Measurements from ENCODE around the gene ZNF25. TPM values are rescaled to one million over a fixed set of nuclear protein-coding genes. Genes with fewer than 3 reads are reported as not detected.

ZNF25 gene
- total and polyA plus RNA-seq, 2 donors from 2014 or later: 5.5 to 10.8 TPM

DNA sequence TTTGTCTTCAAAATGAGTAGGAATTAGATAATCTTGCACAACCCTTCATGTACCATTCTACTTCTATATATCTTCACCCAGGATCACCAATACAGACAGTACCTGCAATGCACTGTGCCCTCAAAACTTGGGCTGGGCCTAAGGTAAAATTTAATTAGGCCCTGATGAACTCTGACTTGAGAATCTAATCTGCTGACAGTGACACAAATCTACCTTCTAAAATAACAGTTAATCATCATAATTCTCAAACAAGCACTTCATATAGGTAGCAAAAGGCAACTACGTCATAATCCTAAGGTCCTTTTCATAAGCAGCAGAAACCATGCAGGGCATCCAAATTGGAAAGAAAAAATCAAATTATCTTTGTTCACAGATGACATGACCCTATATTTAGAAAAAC, 4.1 kb downstream of the ZNF25 start:
- no peak overlapping the region for H3K9ac ChIP-seq (ENCODE audit: low read length in 3 of 3)
- H3K4me3 ChIP-seq (ENCODE audit: low read length in 3 of 3): no peak overlapping the region
- peaks cover 3 to 13% (median 7%) of the 10 kb centered on the region in 3 donors for H3K36me3 ChIP-seq (ENCODE audit: control insufficient read depth in 2 of 3, insufficient read depth in 3 of 3, low read length in 3 of 3)
- no peak overlapping the region for H3K27ac ChIP-seq (ENCODE audit: low read depth in 2 of 2, low read length in 2 of 2)
- no peak for DNase-seq
- H3K27me3 ChIP-seq (ENCODE audit: control insufficient read depth, insufficient read depth, low read length): no peaks in the 10 kb centered on the region
- no peak for FAIRE-seq
- no peaks in the 10 kb centered on the region for H3K9me3 ChIP-seq (ENCODE audit: control insufficient read depth in 2 of 3, insufficient read depth in 1 of 3, low read length in 3 of 3)
- intact Hi-C loops (cut with DNase I): no loop called here
- peaks cover 0 to 7% (median 6%) of the 10 kb centered on the region in 3 donors for H3K4me1 ChIP-seq (ENCODE audit: control insufficient read depth in 2 of 3, insufficient read depth in 2 of 3, low read depth in 1 of 3, low read length in 3 of 3)
- TF ChIP-seq, protein P1, sequence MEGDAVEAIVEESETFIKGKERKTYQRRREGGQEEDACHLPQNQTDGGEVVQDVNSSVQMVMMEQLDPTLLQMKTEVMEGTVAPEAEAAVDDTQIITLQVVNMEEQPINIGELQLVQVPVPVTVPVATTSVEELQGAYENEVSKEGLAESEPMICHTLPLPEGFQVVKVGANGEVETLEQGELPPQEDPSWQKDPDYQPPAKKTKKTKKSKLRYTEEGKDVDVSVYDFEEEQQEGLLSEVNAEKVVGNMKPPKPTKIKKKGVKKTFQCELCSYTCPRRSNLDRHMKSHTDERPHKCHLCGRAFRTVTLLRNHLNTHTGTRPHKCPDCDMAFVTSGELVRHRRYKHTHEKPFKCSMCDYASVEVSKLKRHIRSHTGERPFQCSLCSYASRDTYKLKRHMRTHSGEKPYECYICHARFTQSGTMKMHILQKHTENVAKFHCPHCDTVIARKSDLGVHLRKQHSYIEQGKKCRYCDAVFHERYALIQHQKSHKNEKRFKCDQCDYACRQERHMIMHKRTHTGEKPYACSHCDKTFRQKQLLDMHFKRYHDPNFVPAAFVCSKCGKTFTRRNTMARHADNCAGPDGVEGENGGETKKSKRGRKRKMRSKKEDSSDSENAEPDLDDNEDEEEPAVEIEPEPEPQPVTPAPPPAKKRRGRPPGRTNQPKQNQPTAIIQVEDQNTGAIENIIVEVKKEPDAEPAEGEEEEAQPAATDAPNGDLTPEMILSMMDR (IDR thresholded peaks at IDR 0.05; ENCODE audit: borderline replicate concordance, extremely low read depth, insufficient read depth): no peak

DNA sequence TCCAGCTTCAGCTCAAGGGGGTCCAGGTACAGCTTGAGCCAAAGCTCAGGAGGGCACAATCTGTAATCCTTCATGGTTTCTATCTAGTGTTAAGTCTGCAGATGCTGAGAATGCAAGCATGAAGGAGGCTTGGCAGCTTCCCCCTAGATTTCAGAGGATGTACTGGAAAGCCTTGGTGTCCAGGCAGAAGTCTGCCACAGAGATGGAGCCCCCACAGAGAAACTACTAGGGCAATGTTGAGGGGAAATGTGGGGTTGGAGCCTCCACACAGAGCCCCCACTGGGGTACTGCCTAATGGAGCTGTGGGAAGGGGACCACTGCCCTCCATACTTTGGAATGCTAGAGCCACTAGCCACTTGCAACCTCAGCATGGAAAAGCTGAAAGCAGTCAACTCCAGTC, 11.4 kb downstream of the ZNF25 start:
- H3K36me3 ChIP-seq (ENCODE audit: control insufficient read depth in 2 of 3, insufficient read depth in 3 of 3, low read length in 3 of 3): peaks cover 2 to 9% (median 6%) of the 10 kb centered on the region in 3 donors
- no peak overlapping the region for H3K4me3 ChIP-seq (ENCODE audit: low read length in 3 of 3)
- no peak overlapping the region for H3K9ac ChIP-seq (ENCODE audit: low read length in 3 of 3)
- TF ChIP-seq, protein P1 (IDR thresholded peaks at IDR 0.05; ENCODE audit: borderline replicate concordance, extremely low read depth, insufficient read depth): no peak
- intact Hi-C loops (cut with DNase I): no loop called here
- DNase-seq (no peak), FAIRE-seq (no peak)
- peaks cover 0 to 4% (median 0%) of the 10 kb centered on the region in 3 donors for H3K9me3 ChIP-seq (ENCODE audit: control insufficient read depth in 2 of 3, insufficient read depth in 1 of 3, low read length in 3 of 3)
- H3K4me1 ChIP-seq (ENCODE audit: control insufficient read depth in 2 of 3, insufficient read depth in 2 of 3, low read depth in 1 of 3, low read length in 3 of 3): no peaks in the 10 kb centered on the region
- no peaks in the 10 kb centered on the region for H3K27me3 ChIP-seq (ENCODE audit: control insufficient read depth, insufficient read depth, low read length)
- no peak overlapping the region for H3K27ac ChIP-seq (ENCODE audit: low read depth in 2 of 2, low read length in 2 of 2)

DNA sequence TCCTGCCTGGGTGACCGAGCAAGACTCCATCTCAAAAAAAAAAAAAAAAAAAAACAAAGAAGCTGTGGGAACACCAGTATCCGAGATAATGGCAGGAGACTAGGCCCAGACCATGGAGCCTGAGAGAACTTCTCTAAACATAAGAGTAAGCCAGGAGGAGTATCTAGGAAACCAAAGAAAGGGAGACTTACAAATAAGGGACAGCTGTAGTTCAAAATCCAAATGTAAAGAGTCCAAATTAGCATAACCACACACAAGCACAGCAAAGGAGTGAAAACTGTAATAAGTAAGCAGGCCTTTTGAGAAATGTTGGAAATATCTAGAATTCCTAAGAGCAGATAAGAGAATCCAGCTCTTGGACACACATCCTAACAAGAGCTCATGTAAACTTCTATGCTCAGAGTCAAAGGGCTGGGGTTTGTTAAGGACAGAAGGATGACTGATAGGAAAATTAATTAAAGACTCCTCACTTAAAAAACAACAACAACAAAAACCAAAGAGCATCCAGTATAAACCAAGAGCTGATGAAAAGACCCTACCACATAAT, 15.8 kb downstream of the ZNF25 start:
- Histone ChIP-seq H3K36me3 (ENCODE audit: control insufficient read depth in 2 of 3, insufficient read depth in 3 of 3, low read length in 3 of 3) (peaks cover 5 to 13% (median 12%) of the 10 kb centered on the region in 3 donors), H3K27ac (ENCODE audit: low read depth in 2 of 2, low read length in 2 of 2) (no peak overlapping the region), H3K9me3 (ENCODE audit: control insufficient read depth in 2 of 3, insufficient read depth in 1 of 3, low read length in 3 of 3) (peaks cover 0 to 4% (median 0%) of the 10 kb centered on the region in 3 donors), H3K9ac (ENCODE audit: low read length in 3 of 3) (no peak overlapping the region), H3K4me3 (ENCODE audit: low read length in 3 of 3) (no peak overlapping the region), H3K27me3 (ENCODE audit: control insufficient read depth, insufficient read depth, low read length) (no peaks in the 10 kb centered on the region), H3K4me1 (ENCODE audit: control insufficient read depth in 2 of 3, insufficient read depth in 2 of 3, low read depth in 1 of 3, low read length in 3 of 3) (no peaks in the 10 kb centered on the region)
- FAIRE-seq (no peak), DNase-seq (no peak)
- TF ChIP-seq, protein P1 (IDR thresholded peaks at IDR 0.05; ENCODE audit: borderline replicate concordance, extremely low read depth, insufficient read depth): no peak
- intact Hi-C loops (cut with DNase I): no loop called here

DNA sequence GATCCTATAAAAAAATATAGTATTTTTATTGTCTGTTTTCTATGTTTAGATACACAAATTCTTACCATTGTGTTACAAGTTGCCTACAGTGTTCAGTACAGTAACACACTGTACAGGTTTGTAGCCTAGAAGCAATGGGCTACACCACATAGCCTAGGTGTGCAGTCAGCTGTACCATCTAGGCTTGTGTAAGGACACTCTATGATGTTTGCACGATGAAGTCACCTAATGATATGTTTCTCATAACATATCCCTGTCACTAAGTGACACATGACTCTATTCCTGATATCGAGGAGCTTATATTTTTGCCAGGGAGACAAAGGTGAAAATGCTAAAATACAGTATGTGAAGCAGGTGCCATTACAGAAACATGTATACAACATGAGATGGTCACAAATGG, 18.6 kb downstream of the ZNF25 start:
- no peak overlapping the region for H3K9ac ChIP-seq (ENCODE audit: low read length in 3 of 3)
- H3K4me1 ChIP-seq (ENCODE audit: control insufficient read depth in 2 of 3, insufficient read depth in 2 of 3, low read depth in 1 of 3, low read length in 3 of 3): no peaks in the 10 kb centered on the region
- TF ChIP-seq, protein P1 (IDR thresholded peaks at IDR 0.05; ENCODE audit: borderline replicate concordance, extremely low read depth, insufficient read depth): no peak
- FAIRE-seq (no peak), DNase-seq (no peak)
- H3K36me3 ChIP-seq (ENCODE audit: control insufficient read depth in 2 of 3, insufficient read depth in 3 of 3, low read length in 3 of 3): peaks cover 9 to 32% (median 19%) of the 10 kb centered on the region in 3 donors
- intact Hi-C loops (cut with DNase I): no loop called here
- H3K27ac ChIP-seq (ENCODE audit: low read depth in 2 of 2, low read length in 2 of 2): no peak overlapping the region
- no peaks in the 10 kb centered on the region for H3K27me3 ChIP-seq (ENCODE audit: control insufficient read depth, insufficient read depth, low read length)
- H3K4me3 ChIP-seq (ENCODE audit: low read length in 3 of 3): no peak overlapping the region
- H3K9me3 ChIP-seq (ENCODE audit: control insufficient read depth in 2 of 3, insufficient read depth in 1 of 3, low read length in 3 of 3): no peaks in the 10 kb centered on the region
